Measurements from ENCODE around the gene HIBADH.
"Not testable (repeated sequence)": the region's sequence is repeated elsewhere in the genome, so short reads cannot be mapped to it uniquely, and the experiment has no call there.

Gene HIBADH

DNA sequence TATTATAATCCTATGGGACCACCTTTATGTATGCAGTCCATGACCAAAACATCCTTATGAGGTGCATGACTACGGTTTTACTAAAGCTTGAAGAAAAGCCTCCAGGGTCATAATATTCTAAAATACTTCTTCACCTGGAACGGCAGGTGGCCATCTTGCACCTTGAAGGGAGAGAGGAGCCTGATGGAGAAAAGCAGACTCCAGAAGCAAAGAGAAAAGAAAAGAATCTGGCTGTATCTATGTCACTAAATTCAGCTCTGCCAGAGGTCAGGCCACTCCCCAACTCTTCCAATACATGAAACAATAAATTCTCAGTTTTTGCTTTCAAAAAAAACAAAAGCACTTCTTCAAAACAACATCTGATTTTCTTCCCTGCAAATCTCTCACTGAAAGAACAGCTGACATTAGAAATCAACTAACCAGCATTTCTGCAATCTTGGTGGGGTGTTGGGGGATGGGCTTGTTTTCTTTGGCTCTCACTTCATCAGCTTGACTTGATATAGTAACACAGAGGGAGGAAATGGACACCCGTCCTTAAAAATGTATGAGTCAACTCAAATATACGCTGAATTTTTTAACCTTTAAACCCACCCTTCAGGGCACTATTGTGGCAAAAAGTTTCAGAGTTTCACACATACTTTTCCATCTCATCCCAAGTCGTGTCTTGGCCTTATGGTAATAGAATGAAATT lies 21.7 kb downstream of the HIBADH start:
- H3K27me3 ChIP-seq (ENCODE audit: insufficient read depth, low read depth, severe bottlenecking): no peaks in the 10 kb centered on the region
- H3K27ac ChIP-seq: no peak overlapping the region
- no peak overlapping the region for H3K4me3 ChIP-seq (ENCODE audit: low read depth, low read length)
- TF ChIP-seq, protein P1, sequence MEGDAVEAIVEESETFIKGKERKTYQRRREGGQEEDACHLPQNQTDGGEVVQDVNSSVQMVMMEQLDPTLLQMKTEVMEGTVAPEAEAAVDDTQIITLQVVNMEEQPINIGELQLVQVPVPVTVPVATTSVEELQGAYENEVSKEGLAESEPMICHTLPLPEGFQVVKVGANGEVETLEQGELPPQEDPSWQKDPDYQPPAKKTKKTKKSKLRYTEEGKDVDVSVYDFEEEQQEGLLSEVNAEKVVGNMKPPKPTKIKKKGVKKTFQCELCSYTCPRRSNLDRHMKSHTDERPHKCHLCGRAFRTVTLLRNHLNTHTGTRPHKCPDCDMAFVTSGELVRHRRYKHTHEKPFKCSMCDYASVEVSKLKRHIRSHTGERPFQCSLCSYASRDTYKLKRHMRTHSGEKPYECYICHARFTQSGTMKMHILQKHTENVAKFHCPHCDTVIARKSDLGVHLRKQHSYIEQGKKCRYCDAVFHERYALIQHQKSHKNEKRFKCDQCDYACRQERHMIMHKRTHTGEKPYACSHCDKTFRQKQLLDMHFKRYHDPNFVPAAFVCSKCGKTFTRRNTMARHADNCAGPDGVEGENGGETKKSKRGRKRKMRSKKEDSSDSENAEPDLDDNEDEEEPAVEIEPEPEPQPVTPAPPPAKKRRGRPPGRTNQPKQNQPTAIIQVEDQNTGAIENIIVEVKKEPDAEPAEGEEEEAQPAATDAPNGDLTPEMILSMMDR (IDR thresholded peaks at IDR 0.05; ENCODE audit: low read depth, low read length): no peak
- no peaks in the 10 kb centered on the region for H3K9me3 ChIP-seq (ENCODE audit: severe bottlenecking)
- DNase-seq: no peak
- H3K36me3 ChIP-seq: no peaks in the 10 kb centered on the region

DNA sequence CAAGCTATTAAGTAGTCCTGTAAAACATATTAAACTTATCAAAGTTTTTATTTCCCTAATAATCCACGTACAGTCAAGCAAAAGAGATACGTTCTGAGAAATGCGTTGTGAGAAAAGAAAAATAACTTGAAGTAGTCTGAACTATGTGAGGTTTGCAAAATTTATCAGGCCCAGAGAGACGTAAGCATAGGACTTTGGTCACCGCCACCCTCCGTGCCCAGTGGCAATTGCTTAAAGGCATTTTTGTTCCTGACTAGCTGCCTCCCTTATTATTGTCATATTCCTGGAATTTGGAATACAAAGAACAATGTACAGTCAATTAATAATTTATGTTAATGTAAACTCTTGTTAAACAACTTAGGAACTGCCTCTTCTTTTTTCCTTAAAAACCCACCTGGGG lies 22.8 kb downstream of the HIBADH start:
- no peaks in the 10 kb centered on the region for H3K36me3 ChIP-seq
- no peak overlapping the region for H3K27ac ChIP-seq
- no peaks in the 10 kb centered on the region for H3K9me3 ChIP-seq (ENCODE audit: severe bottlenecking)
- H3K4me3 ChIP-seq (ENCODE audit: low read depth, low read length): no peak overlapping the region
- TF ChIP-seq, protein P1 (IDR thresholded peaks at IDR 0.05; ENCODE audit: low read depth, low read length): no peak
- H3K27me3 ChIP-seq (ENCODE audit: insufficient read depth, low read depth, severe bottlenecking): no peaks in the 10 kb centered on the region
- no peak for DNase-seq

DNA sequence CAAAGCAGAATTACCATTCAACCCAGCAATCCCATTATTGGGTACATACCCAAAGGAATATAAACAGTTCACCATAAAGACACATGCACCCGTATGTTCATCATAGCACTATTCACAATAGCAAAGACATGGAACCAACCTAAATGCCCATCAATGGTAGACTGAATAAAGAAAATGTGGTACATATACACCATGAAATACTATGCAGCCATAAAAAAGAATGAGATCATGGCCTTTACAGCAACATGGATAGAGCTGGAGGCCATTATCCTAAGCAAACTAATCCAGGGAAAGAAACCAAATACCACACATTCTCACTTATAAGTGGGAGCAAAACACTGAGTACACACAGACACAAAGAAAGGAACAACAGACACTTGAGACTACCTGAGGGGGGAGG lies 23.6 kb downstream of the HIBADH start:
- H3K9me3 ChIP-seq (ENCODE audit: severe bottlenecking); H3K27ac ChIP-seq; H3K36me3 ChIP-seq; DNase-seq; H3K27me3 ChIP-seq (ENCODE audit: insufficient read depth, low read depth, severe bottlenecking); H3K4me3 ChIP-seq (ENCODE audit: low read depth, low read length): not testable (repeated sequence)

DNA sequence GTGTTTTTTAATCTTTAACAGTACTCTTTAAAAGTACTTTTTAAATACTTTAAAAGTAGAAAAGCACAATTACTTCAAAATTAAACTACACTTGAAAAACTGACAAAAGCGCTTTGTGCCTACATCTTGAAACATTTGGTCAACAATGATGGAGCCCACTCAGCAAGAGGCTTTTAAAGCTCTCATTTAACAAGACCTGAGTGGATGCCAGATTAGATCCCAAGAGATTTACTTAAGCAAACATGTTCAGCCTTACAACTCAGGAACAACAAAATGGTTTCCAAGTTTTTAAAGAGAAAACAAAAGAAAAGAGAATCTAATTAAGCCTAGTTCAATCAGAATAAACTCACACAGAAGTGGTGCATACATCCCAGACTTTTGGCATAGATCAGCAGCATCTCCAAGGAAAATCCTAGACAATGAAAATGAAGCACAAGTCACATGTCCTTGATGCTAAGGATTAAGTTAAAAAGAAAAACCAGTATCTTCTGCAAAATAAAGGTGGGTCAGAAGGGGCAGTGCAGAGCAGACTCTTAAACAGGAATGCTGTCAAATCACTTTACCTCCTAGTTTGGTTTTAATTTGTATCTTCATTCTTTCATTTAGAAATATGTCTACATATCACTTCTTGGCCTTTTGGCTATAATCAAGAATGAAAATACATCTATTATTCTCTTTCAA lies 26.2 kb downstream of the HIBADH start:
- Histone ChIP-seq H3K36me3 (no peaks in the 10 kb centered on the region), H3K27me3 (ENCODE audit: insufficient read depth, low read depth, severe bottlenecking) (no peaks in the 10 kb centered on the region), H3K4me3 (ENCODE audit: low read depth, low read length) (no peak overlapping the region), H3K9me3 (ENCODE audit: severe bottlenecking) (no peaks in the 10 kb centered on the region), H3K27ac (no peak overlapping the region)
- DNase-seq: no peak
- TF ChIP-seq, protein P1 (IDR thresholded peaks at IDR 0.05; ENCODE audit: low read depth, low read length): no peak

DNA sequence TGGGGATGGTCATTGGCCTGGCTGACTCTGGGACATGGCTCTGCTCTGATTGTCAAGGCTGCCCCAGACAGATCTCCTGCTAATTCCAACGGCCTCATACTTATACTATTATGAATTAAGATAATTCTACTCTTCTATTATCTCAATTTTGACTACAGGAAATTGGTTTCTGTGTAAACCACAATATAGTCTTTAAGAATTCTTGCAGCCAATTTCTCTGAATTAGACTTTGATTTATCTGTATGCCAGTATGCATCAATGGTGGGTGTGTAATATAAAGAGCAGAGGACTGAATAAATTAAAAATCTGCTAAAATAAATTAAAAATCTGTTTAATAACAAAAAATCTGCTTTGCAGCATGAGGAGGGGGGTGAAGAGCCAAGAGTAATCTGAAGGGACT lies 27.0 kb downstream of the HIBADH start:
- TF ChIP-seq, protein P1 (IDR thresholded peaks at IDR 0.05; ENCODE audit: low read depth, low read length): no peak
- no peaks in the 10 kb centered on the region for H3K9me3 ChIP-seq (ENCODE audit: severe bottlenecking)
- H3K4me3 ChIP-seq (ENCODE audit: low read depth, low read length): no peak overlapping the region
- H3K27ac ChIP-seq: no peak overlapping the region
- DNase-seq: no peak
- no peaks in the 10 kb centered on the region for H3K36me3 ChIP-seq
- no peaks in the 10 kb centered on the region for H3K27me3 ChIP-seq (ENCODE audit: insufficient read depth, low read depth, severe bottlenecking)

DNA sequence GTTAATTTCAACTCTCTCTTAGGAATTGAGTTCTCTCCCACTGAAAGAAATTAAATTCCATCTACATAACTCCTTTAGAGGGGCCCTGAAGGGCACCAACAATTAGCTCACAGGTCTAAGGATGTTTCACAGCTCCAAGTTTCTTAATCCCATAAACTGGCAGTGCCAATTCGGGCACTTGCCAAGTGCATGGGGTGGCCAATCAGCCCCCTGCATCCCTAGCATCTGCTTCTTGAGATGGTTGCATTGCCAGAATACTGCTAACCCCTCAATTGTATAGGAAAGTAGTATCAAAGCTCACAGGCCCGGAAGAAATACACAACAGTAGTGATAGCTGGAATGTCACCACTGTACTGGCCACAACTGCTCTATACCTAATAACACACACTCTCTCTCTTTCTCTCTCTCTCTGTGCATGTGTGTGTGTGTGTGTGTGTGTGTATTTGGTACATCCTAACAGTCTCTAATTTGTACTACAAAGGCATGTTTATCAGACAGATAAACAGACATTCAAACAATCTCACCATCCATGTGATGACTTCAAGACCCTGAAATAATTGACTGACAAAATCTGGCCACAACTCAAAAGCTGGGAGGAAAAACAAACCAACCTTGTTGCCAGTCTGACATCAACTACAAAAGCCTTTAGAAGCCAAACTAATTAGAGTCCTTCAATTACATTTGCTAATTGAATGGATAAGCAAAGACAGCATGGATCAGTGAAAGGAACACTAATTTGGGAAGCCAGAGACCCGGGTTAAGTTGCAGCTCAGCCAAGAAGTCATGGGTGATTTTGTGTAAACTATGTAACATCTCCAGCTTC lies 27.8 kb downstream of the HIBADH start:
- Histone ChIP-seq H3K9me3 (ENCODE audit: severe bottlenecking) (no peaks in the 10 kb centered on the region), H3K4me3 (ENCODE audit: low read depth, low read length) (no peak overlapping the region), H3K36me3 (no peaks in the 10 kb centered on the region), H3K27ac (no peak overlapping the region), H3K27me3 (ENCODE audit: insufficient read depth, low read depth, severe bottlenecking) (no peaks in the 10 kb centered on the region)
- DNase-seq: no peak
- TF ChIP-seq, protein P1 (IDR thresholded peaks at IDR 0.05; ENCODE audit: low read depth, low read length): no peak

Measured in WERI-Rb-1 (cell line).